K562 (cell line): ENCODE measurements around the gene DEF6. TPM values are rescaled to one million over a fixed set of nuclear protein-coding genes. Genes with fewer than 3 reads are reported as not detected.
"Not testable (repeated sequence)": the region's sequence is repeated elsewhere in the genome, so short reads cannot be mapped to it uniquely, and the experiment has no call there.

ENCODE experiments used
- ATAC-seq: fragments of 200-7000 bp; cut with Tn5 transposase; 3 replicates; pipeline ENCODE4 v1.9.1; 2020; ENCODE audit warnings: moderate library complexity
- BruUV-seq: library from RNA; stranded (reverse); fragments of 400-500 nt; replicated peaks from 2 replicates; lab custom pipeline; 2021; lab: Mats Ljungman, UMichigan
- CTCF ChIA-PET: fragments of 300-600 bp; formaldehyde crosslinking; extraction: SDS; loops from one replicate; lab custom pipeline; 2021; ENCODE audit warnings: low intra/inter-chr PET ratio; lab: Yijun Ruan, JAX
- POLR2A ChIA-PET: fragments of 300-600, 350-650 bp; sonication (Branson Sonifier 250); formaldehyde crosslinking; extraction: SDS; loops from one replicate; lab custom pipeline; 2021; ENCODE audit warnings: antibody characterized with exemption, inconsistent platforms; lab: Yijun Ruan, JAX
- DNase-seq, 4 experiments: peaks; one replicate each; pipeline versions ENCODE4 v3.0.0 to v3.0.0-alpha.2; 2011 to 2018; ENCODE audit warnings: low spot score in 3 of 4, mixed read lengths in 3 of 4; ENCODE audit errors: extremely low read depth in 1 of 4
- FAIRE-seq: peaks from 2 replicates; lab custom pipeline; 2011; peaks lifted over from hg19 to GRCh38; lab: Jason Lieb, UNC
- H2AFZ ChIP-seq: 2 replicates; pipeline ENCODE4 v1.6.0; 2011; ENCODE audit warnings: low read depth, low read length, control low read depth, inconsistent platforms
- H3K27ac ChIP-seq: fragments of 200-600 bp; 3 replicates; pipeline ENCODE4 v1.8.0; 2011; ENCODE audit warnings: low read depth, mild to moderate bottlenecking, control low read depth, inconsistent platforms, low read length, moderate library complexity, mixed read lengths; ENCODE audit errors: extremely low read depth
- H3K27me3 ChIP-seq, 2 experiments: fragments of 300-600 bp in 1 of 2; 2 replicates in 1 of 2; 3 replicates in 1 of 2; pipeline versions ENCODE4 v1.6.0 to v1.8.0; 2011; ENCODE audit warnings: inconsistent platforms in 2 of 2, low read length in 2 of 2, mild to moderate bottlenecking in 1 of 2, mixed read lengths in 1 of 2, moderate library complexity in 1 of 2; ENCODE audit not compliant: control insufficient read depth in 2 of 2, insufficient read depth in 2 of 2
- H3K36me3 ChIP-seq: fragments of 300-600 bp; 3 replicates; pipeline ENCODE4 v1.8.0; 2011; ENCODE audit warnings: mild to moderate bottlenecking, low read length, inconsistent platforms; ENCODE audit not compliant: control insufficient read depth, insufficient read depth
- H3K4me1 ChIP-seq, 2 experiments: fragments of 200-600 bp in 1 of 2; replicated peaks in 1 of 2; 2 replicates in 1 of 2; 3 replicates in 1 of 2; pipeline versions ENCODE4 v1.5.1 to v1.8.0; 2011; ENCODE audit warnings: inconsistent platforms in 2 of 2, low read length in 2 of 2, mild to moderate bottlenecking in 1 of 2, mixed read lengths in 1 of 2, moderate library complexity in 1 of 2; ENCODE audit not compliant: control insufficient read depth in 2 of 2, insufficient read depth in 2 of 2
- H3K4me2 ChIP-seq: 2 replicates; pipeline ENCODE4 v1.6.1; 2011; ENCODE audit warnings: low read length, control low read depth, inconsistent platforms, mixed read lengths; ENCODE audit not compliant: insufficient read depth
- H3K4me3 ChIP-seq: fragments of 200-600 bp; sonication (generic), shearing (Covaris generic); 2 replicates; pipeline ENCODE4 v1.5.1; 2016; ENCODE audit warnings: control low read depth, inconsistent platforms
- H3K79me2 ChIP-seq: fragments of 200-600 bp; 3 replicates; pipeline ENCODE4 v1.8.0; 2011; ENCODE audit warnings: low read length, inconsistent platforms; ENCODE audit not compliant: control insufficient read depth, insufficient read depth
- H3K9ac ChIP-seq, 2 experiments: 2 replicates each; pipeline versions ENCODE4 v1.6.0 to v1.6.1; 2011; ENCODE audit warnings: low read depth in 2 of 2, low read length in 2 of 2, control low read depth in 1 of 2, inconsistent platforms in 1 of 2, mild to moderate bottlenecking in 1 of 2, mixed read lengths in 1 of 2; ENCODE audit not compliant: insufficient read depth in 1 of 2
- H3K9me1 ChIP-seq: one replicate; pipeline ENCODE4 v1.6.0; 2011; ENCODE audit warnings: inconsistent platforms, mild to moderate bottlenecking, low read length, moderate library complexity; ENCODE audit not compliant: control insufficient read depth, insufficient read depth
- H3K9me3 ChIP-seq: replicated peaks from 2 replicates; pipeline ENCODE4 v1.5.1; 2011; ENCODE audit warnings: low read depth, low read length, inconsistent platforms; ENCODE audit not compliant: control insufficient read depth, insufficient read depth
- H4K20me1 ChIP-seq: replicated peaks from 2 replicates; pipeline ENCODE4 v1.6.1; 2011; ENCODE audit warnings: low read length, inconsistent platforms, mixed read lengths; ENCODE audit not compliant: control insufficient read depth, insufficient read depth
- ADNP ChIP-seq: fragments of 200-800 bp; sonication (Bioruptor generic); IDR thresholded peaks from 2 replicates; pipeline ENCODE4 v1.6.1; 2016; ENCODE audit warnings: missing genetic modification characterization, missing compliant biosample characterization
- BCOR ChIP-seq: fragments of 450-650 bp; IDR thresholded peaks from 2 replicates; pipeline ENCODE4 v1.6.1; 2016
- OTX1 ChIP-seq: fragments of 450-650 bp; formaldehyde crosslinking; IDR thresholded peaks from 2 replicates; pipeline ENCODE4 v1.4.0; 2022; ENCODE audit warnings: mild to moderate bottlenecking
- RBM25 ChIP-seq: fragments of 200-400 bp; formaldehyde crosslinking; IDR thresholded peaks from 2 replicates; pipeline ENCODE4 v1.6.1; 2018; ENCODE audit warnings: low read length, low read depth, moderate library complexity; ENCODE audit not compliant: severe bottlenecking
- SOX6 ChIP-seq: fragments of 450-650 bp; IDR thresholded peaks from 2 replicates; pipeline ENCODE4 v1.6.1; 2014; ENCODE audit warnings: mild to moderate bottlenecking
- TEAD1 ChIP-seq, 2 experiments: fragments of 450-650 bp in 1 of 2; sonication (generic) in 1 of 2; formaldehyde crosslinking; IDR thresholded peaks; 2 replicates each; pipeline versions ENCODE4 v1.4.0 to v1.8.0; 2020 to 2022; ENCODE audit warnings: mild to moderate bottlenecking in 2 of 2, missing genetic modification reagents in 1 of 2
- ZNF121 ChIP-seq: sonication (generic); formaldehyde crosslinking; conservative IDR thresholded peaks from 2 replicates; pipeline ENCODE4 v1.8.0; 2022; ENCODE audit warnings: missing genetic modification reagents
- ZNF146 ChIP-seq: IDR thresholded peaks from one replicate; pipeline ENCODE4 v1.6.1; 2018; ENCODE audit warnings: missing compliant biosample characterization; ENCODE audit not compliant: unreplicated experiment
- ZNF253 ChIP-seq: fragments of 250-450 bp; sonication (Bioruptor Pico); conservative IDR thresholded peaks from 2 replicates; pipeline ENCODE4 v1.6.1; 2021; ENCODE audit warnings: mild to moderate bottlenecking
- ZNF717 ChIP-seq: fragments of 250-450 bp; sonication (Bioruptor Pico); IDR thresholded peaks from 2 replicates; pipeline ENCODE4 v1.5.0; 2021
- WGBS: fragments of 100-300 bp; shearing (Covaris generic); methylation state at CpG from one replicate; pipeline ENCODE4 v1.1.6; 2016; ENCODE audit warnings: low coverage, mixed read lengths; ENCODE audit not compliant: insufficient coverage; ENCODE audit errors: missing lambda C conversion rate; 5-methylcytosine and 5-hydroxymethylcytosine counted together
- in situ Hi-C: fragments of 300-500 bp; cut with MboI; formaldehyde crosslinking; loops from 4 replicates; pipeline ENCODE4 v1.15.0; 2018; ENCODE audit warnings: inconsistent platforms, mixed read lengths
- intact Hi-C: fragments of 100-400 bp; cut with micrococcal nuclease; formaldehyde crosslinking; loops from 2 replicates; pipeline ENCODE4 v1.14.2; 2022
- polyA plus RNA-seq, 8 experiments: library from polyadenylated mRNA; depleted of rRNA in 4 of 8; stranded (reverse) in 5 of 8; unstranded in 3 of 8; fragments of >200 nt; fragmentation: Nextera tagmentation in 2 of 8; fragmentation: Illumina TruSeq in 1 of 8; extraction: Ambion mirVana in 2 of 8; extraction: Trizol in 1 of 8; gene quantifications; 2 replicates each; pipeline versions ENCODE4 v1.2.1 to v1.2.3, GENCODE V29; 2011 to 2014; ENCODE audit warnings: inconsistent platforms in 1 of 8, missing spikeins in 1 of 8
- total RNA-seq, 7 experiments: library from RNA; depleted of rRNA in 6 of 7; stranded (reverse); fragments of >200 nt in 6 of 7; fragmentation: Illumina TruSeq in 2 of 7; extraction: Trizol in 2 of 7; gene quantifications; 2 replicates each; pipeline versions ENCODE4 v1.2.1 to v1.2.3, GENCODE V29; 2011 to 2021; ENCODE audit warnings: low replicate concordance in 1 of 7
- TF ChIP-seq, protein P1 (sequence below): fragments of 450-650 bp; IDR thresholded peaks from one replicate; pipeline ENCODE4 v1.6.1; 2018; ENCODE audit warnings: mild to moderate bottlenecking, moderate library complexity; ENCODE audit not compliant: partially characterized antibody
- TF ChIP-seq, protein P2 (sequence below): fragments of 250-450 bp; sonication (Bioruptor Pico); IDR thresholded peaks from 2 replicates; pipeline ENCODE4 v1.6.1; 2021; ENCODE audit warnings: mild to moderate bottlenecking

Gene DEF6
- total and polyA plus RNA-seq, 9 of the 15 experiments (the other 6 are each of a cell fraction or from before 2014, with no cell fraction given), result 1.3 to 44.6 (median 22.7) TPM

DNA sequence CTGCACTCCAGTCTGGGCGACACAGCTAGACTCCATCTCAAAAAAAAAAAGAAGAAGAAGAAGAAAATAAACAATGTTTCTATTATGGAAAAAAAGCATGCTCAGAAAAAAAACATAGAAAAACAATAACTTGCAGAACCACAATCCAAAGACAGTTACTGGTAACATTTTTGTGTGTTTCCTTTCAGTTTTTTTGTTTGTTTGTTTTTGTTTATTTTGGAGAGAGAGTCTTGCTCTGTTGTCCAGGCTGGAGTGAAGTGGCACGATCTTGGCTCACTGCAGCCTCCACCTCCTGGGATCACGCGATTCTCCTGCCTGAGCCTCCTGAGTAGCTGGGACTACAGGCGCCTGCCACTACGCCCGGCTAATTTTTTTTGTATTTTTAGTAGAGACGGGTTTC, 31.3 kb downstream of the DEF6 start:
- H3K79me2 ChIP-seq, H3K27ac ChIP-seq, H3K36me3 ChIP-seq, H4K20me1 ChIP-seq, H3K4me2 ChIP-seq, H3K9me3 ChIP-seq, H3K4me3 ChIP-seq, H3K4me1 ChIP-seq, intact Hi-C loops, H3K9ac ChIP-seq, ATAC-seq, BruUV-seq, H3K27me3 ChIP-seq, FAIRE-seq, H3K9me1 ChIP-seq, in situ Hi-C loops, DNase-seq, H2AFZ ChIP-seq: not testable (repeated sequence)
- 51% methylated on average over 8 of the region's 8 CpGs for WGBS
- CTCF ChIA-PET, result interaction anchor here (2.9 kb wide), 1 partner anchor 31 kb away, joined by 16 read pairs; the partner anchor contains the start of gene DEF6
- TF ChIP-seq ZNF121 (CRISPR knock-in tag), result peak; percentile 82
- POLR2A ChIA-PET, result interaction anchor here (1.9 kb wide), 1 partner anchor 9 kb away, joined by 9 read pairs; no protein-coding TSS in a partner anchor

DNA sequence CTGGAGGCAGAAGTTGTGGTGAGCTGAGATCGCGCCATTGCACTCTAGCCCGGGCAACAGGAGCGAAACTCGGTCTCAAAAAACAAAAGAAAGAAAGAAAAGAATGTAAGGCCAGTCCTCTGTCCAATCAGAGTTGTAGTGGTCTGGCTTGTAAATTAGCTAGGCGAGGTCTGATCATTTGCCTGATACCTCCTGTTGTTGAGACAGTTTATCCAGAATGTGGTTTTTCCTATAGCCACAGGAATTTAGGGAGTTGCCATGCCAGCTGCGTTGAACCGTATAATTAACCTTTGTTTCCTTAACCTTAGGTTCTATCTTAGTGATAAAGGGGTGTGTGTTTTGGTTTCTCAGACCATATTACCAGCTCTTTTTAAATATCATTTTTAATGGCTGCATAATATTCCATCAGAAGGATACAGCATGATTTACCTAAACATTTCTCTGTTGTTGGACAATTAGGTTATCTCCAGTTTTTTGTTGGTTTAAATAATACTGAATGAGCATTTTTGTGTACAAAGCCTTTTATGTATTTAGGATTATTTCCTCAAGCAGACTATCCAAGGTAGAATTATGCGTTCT, 33.0 kb downstream of the DEF6 start:
- no peaks in the 10 kb centered on the region for H3K36me3 ChIP-seq
- H3K4me2 ChIP-seq, result no peak overlapping the region
- no peak overlapping the region for H3K4me3 ChIP-seq
- FAIRE-seq, result no peak
- TF ChIP-seq RBM25, result peak; percentile 91
- 0 out of 2 replicates have a peak, but pooled peaks have one; percentile 8 for TF ChIP-seq SOX6
- TF ChIP-seq ZNF253 (CRISPR knock-in tag), result no peak
- peak; percentile 96 for TF ChIP-seq ZNF146 (CRISPR knock-in tag)
- peak; percentile 62 for TF ChIP-seq BCOR
- TF ChIP-seq OTX1 (CRISPR knock-in tag), result no peak
- TF ChIP-seq ADNP (tag), result 0 out of 2 replicates have a peak, but pooled peaks have one; percentile 20
- TF ChIP-seq, protein P1, sequence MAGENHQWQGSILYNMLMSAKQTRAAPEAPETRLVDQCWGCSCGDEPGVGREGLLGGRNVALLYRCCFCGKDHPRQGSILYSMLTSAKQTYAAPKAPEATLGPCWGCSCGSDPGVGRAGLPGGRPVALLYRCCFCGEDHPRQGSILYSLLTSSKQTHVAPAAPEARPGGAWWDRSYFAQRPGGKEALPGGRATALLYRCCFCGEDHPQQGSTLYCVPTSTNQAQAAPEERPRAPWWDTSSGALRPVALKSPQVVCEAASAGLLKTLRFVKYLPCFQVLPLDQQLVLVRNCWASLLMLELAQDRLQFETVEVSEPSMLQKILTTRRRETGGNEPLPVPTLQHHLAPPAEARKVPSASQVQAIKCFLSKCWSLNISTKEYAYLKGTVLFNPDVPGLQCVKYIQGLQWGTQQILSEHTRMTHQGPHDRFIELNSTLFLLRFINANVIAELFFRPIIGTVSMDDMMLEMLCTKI, result no peak
- TF ChIP-seq, protein P2, sequence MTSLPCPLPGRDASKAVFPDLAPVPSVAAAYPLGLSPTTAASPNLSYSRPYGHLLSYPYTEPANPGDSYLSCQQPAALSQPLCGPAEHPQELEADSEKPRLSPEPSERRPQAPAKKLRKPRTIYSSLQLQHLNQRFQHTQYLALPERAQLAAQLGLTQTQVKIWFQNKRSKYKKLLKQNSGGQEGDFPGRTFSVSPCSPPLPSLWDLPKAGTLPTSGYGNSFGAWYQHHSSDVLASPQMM (CRISPR knock-in tag), result no peak
- no peak for TF ChIP-seq ZNF717 (CRISPR knock-in tag)
- 0 out of 4 replicates have a peak, but pooled peaks of 1 of the 2 experiments have one; percentile 43 for TF ChIP-seq TEAD1 (CRISPR knock-in tag; IDR thresholded peaks at IDR 0.05)
- no peak overlapping the region for H2AFZ ChIP-seq
- 60% methylated on average over 9 of the region's 9 CpGs for WGBS
- H3K9me3 ChIP-seq, result 0 out of 2 replicates have a peak, but pooled peaks cover 4% of the 10 kb centered on the region
- no peaks in the 10 kb centered on the region for H3K9me1 ChIP-seq
- in situ Hi-C loops (no loop called here), intact Hi-C loops (no loop called here)
- BruUV-seq, result no TSS peak
- H3K27me3 ChIP-seq, result peaks cover 2 to 10% of the 10 kb centered on the region in 2 experiments; a peak in 3 of 5 replicates
- POLR2A ChIA-PET, result interaction anchor here (1.2 to 1.9 kb wide), 2 partner anchors 11 to 91 kb away, joined by 3 to 9 read pairs; no protein-coding TSS in a partner anchor
- H4K20me1 ChIP-seq, result no peaks in the 10 kb centered on the region
- no peak overlapping the region for H3K9ac ChIP-seq
- peaks cover 0 to 3% of the 10 kb centered on the region in 2 experiments; a peak in 1 of 5 replicates for H3K4me1 ChIP-seq
- DNase-seq, result no peak
- ATAC-seq, result no peak
- CTCF ChIA-PET, result no interaction called here
- H3K27ac ChIP-seq, result no peak overlapping the region
- H3K79me2 ChIP-seq, result no peaks in the 10 kb centered on the region
